ENCODE measurements around the gene HECTD1. TPM values are rescaled to one million over a fixed set of nuclear protein-coding genes. Genes with fewer than 3 reads are reported as not detected.

HECTD1 gene
- polyA plus RNA-seq, 1 of the 3 experiments (the other 2 are of a cell fraction), result 43.2 TPM

DNA sequence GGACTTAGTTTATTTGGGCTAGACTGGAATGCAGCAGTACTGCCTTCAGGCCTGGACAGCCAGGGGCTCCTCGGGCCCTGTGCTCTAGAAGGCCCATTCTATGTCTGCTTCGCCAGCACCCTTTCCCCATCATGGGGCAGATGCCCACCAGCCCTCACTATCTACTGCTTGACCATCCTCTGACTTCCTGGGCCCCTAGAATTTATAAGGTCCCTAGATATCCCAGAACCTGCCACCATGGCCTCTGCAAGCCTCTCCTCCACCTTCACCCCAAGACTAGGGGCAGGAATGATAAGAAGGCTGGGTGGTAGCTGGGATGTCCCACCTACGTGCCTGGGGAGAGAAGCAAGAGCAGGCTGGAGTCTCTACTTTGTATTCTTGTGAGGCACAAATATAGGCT, 122.6 kb downstream of the HECTD1 start:
- Histone ChIP-seq H3K27ac (ENCODE audit: low read depth in 2 of 2, low read length in 1 of 2) (no peak overlapping the region), H3K4me1 (ENCODE audit: control insufficient read depth in 1 of 2, insufficient read depth in 2 of 2, low read depth in 1 of 2, low read length in 1 of 2) (no peaks in the 10 kb centered on the region), H3K4me2 (no peak overlapping the region), H4K20me1 (ENCODE audit: insufficient read depth) (no peaks in the 10 kb centered on the region), H3K9me2 (no peaks in the 10 kb centered on the region), H3K9ac (no peak overlapping the region), H2AFZ (ENCODE audit: low read depth) (no peak overlapping the region), H3K79me2 (ENCODE audit: insufficient read depth) (no peaks in the 10 kb centered on the region), H3K36me3 (replicated peaks in 1 of 2; ENCODE audit: control insufficient read depth in 1 of 2, insufficient read depth in 2 of 2, low read length in 1 of 2) (no peaks in the 10 kb centered on the region), H3K27me3 (ENCODE audit: insufficient read depth) (no peaks in the 10 kb centered on the region), H3K4me3 (ENCODE audit: low read depth in 2 of 2, low read length in 1 of 2) (no peak overlapping the region), H3K9me3 (no peaks in the 10 kb centered on the region), H3F3A (replicated peaks; ENCODE audit: insufficient read depth) (peaks cover 6% of the 10 kb centered on the region)
- CTCF ChIA-PET, result interaction anchor here (0.9 to 1.6 kb wide), 2 partner anchors 11 to 105 kb away, joined by 3 read pairs; no protein-coding TSS in a partner anchor
- TF ChIP-seq NRF1 (IDR thresholded peaks at IDR 0.05; ENCODE audit: low read depth, low read length) (no peak), POLR2AphosphoS5 (IDR thresholded peaks at IDR 0.05; ENCODE audit: low read depth, low read length) (no peak), EP300 (IDR thresholded peaks at IDR 0.05; ENCODE audit: borderline replicate concordance in 1 of 2, low read depth in 1 of 2, low read length in 1 of 2) (no peak), TAF1 (IDR thresholded peaks at IDR 0.05; ENCODE audit: borderline replicate concordance, low read depth, low read length) (no peak), CTCF (IDR thresholded peaks at IDR 0.05) (no peak), CHD2 (IDR thresholded peaks at IDR 0.05; ENCODE audit: low read length, partially characterized antibody) (no peak), JUND (IDR thresholded peaks at IDR 0.05) (no peak), USF1 (IDR thresholded peaks at IDR 0.05; ENCODE audit: borderline replicate concordance, low read depth) (no peak), TEAD4 (IDR thresholded peaks at IDR 0.05; ENCODE audit: borderline replicate concordance, insufficient read depth) (no peak), RAD21 (IDR thresholded peaks at IDR 0.05; ENCODE audit: low read length) (no peak), RFX5 (IDR thresholded peaks at IDR 0.05; ENCODE audit: low read length) (no peak)
- TF ChIP-seq, protein P1, sequence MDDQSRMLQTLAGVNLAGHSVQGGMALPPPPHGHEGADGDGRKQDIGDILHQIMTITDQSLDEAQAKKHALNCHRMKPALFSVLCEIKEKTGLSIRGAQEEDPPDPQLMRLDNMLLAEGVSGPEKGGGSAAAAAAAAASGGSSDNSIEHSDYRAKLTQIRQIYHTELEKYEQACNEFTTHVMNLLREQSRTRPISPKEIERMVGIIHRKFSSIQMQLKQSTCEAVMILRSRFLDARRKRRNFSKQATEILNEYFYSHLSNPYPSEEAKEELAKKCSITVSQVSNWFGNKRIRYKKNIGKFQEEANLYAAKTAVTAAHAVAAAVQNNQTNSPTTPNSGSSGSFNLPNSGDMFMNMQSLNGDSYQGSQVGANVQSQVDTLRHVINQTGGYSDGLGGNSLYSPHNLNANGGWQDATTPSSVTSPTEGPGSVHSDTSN (IDR thresholded peaks at IDR 0.05), result no peak
- TF ChIP-seq, protein P2, sequence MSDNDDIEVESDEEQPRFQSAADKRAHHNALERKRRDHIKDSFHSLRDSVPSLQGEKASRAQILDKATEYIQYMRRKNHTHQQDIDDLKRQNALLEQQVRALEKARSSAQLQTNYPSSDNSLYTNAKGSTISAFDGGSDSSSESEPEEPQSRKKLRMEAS (IDR thresholded peaks at IDR 0.05; ENCODE audit: low read depth), result no peak
- TF ChIP-seq, protein P3, sequence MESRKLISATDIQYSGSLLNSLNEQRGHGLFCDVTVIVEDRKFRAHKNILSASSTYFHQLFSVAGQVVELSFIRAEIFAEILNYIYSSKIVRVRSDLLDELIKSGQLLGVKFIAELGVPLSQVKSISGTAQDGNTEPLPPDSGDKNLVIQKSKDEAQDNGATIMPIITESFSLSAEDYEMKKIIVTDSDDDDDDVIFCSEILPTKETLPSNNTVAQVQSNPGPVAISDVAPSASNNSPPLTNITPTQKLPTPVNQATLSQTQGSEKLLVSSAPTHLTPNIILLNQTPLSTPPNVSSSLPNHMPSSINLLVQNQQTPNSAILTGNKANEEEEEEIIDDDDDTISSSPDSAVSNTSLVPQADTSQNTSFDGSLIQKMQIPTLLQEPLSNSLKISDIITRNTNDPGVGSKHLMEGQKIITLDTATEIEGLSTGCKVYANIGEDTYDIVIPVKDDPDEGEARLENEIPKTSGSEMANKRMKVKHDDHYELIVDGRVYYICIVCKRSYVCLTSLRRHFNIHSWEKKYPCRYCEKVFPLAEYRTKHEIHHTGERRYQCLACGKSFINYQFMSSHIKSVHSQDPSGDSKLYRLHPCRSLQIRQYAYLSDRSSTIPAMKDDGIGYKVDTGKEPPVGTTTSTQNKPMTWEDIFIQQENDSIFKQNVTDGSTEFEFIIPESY (IDR thresholded peaks at IDR 0.05; ENCODE audit: borderline replicate concordance, low read depth), result no peak
- POLR2A ChIA-PET, result no interaction called here
- 97% methylated on average over 3 of the region's 3 CpGs for WGBS (ENCODE audit: low lambda C conversion rate)
- DNase-seq, result no peak
